ENCODE data around the gene C19orf81. TPM values are rescaled to one million over a fixed set of nuclear protein-coding genes. Genes with fewer than 3 reads are reported as not detected.

C19orf81 gene
- total RNA-seq, 4 donors from 2014 or later, result 1.1 TPM; not detected in 3

DNA sequence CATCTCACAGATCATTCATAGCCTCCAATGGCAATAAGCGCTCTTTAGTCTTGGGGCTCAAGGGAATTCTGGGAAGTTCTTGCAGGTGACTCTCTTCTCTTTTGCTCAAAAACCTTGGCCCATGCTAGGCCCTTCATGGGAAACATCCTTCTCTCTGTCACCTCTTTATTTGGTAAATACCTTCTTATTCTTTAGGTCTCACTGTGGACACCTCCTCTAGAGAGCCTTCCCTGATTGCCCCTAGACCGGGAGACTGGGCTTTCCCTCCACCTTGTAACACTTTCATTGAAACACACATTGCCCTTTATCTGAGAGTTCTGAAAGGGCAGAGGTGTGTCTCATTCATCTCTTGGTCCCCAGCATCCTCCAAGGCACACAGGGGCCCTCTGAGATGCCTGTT is 1.9 kb downstream of the C19orf81 start:
- peaks cover 0 to 23% (median 14%) of the 10 kb centered on the region in 4 donors for H3K9me3 ChIP-seq
- 81% methylated on average over 2 of the region's 2 CpGs for WGBS
- peaks cover 0 to 94% (median 0%) of the 10 kb centered on the region in 4 donors for H3K27me3 ChIP-seq
- intact Hi-C loops (cut with DNase I), result no loop called here
- H3K27ac ChIP-seq (replicated peaks in 1 of 4), result no peak overlapping the region
- no peaks in the 10 kb centered on the region for H3K4me1 ChIP-seq
- no peak overlapping the region for H3K4me3 ChIP-seq
- TF ChIP-seq POLR2AphosphoS5 (IDR thresholded peaks at IDR 0.05), result no peak
- TF ChIP-seq EP300 (IDR thresholded peaks at IDR 0.05), result no peak
- TF ChIP-seq POLR2A (IDR thresholded peaks at IDR 0.05; ENCODE audit: low read depth), result no peak
- TF ChIP-seq, protein P1, sequence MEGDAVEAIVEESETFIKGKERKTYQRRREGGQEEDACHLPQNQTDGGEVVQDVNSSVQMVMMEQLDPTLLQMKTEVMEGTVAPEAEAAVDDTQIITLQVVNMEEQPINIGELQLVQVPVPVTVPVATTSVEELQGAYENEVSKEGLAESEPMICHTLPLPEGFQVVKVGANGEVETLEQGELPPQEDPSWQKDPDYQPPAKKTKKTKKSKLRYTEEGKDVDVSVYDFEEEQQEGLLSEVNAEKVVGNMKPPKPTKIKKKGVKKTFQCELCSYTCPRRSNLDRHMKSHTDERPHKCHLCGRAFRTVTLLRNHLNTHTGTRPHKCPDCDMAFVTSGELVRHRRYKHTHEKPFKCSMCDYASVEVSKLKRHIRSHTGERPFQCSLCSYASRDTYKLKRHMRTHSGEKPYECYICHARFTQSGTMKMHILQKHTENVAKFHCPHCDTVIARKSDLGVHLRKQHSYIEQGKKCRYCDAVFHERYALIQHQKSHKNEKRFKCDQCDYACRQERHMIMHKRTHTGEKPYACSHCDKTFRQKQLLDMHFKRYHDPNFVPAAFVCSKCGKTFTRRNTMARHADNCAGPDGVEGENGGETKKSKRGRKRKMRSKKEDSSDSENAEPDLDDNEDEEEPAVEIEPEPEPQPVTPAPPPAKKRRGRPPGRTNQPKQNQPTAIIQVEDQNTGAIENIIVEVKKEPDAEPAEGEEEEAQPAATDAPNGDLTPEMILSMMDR (IDR thresholded peaks at IDR 0.05), result no peak
- no peaks in the 10 kb centered on the region for H3K36me3 ChIP-seq
- no peak for DNase-seq (ENCODE audit: extremely low spot score)

DNA sequence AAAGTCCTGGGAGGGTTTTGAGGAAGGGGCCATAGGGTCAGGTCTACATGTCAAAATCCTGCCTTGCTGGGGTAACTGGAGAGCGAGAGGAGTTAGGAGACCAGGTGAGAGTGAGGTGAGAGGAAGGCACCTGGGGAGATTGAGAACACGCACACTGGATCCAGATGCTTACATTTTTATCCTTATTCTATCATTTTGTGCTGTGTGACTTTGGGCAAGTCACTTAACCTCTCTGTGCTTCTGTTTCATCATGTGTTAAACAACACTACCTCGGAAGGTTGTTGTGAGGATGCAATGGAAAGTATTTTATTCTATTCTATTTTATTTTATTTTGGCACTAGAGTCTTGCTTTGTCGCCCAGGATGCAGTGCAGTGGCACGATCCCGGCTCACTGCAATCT is 3.5 kb downstream of the C19orf81 start:
- Histone ChIP-seq H3K36me3 (no peaks in the 10 kb centered on the region), H3K27ac (replicated peaks in 1 of 4) (no peak overlapping the region), H3K4me3 (no peak overlapping the region), H3K9me3 (peaks cover 0 to 19% (median 14%) of the 10 kb centered on the region in 4 donors), H3K27me3 (peaks cover 0 to 92% (median 5%) of the 10 kb centered on the region in 4 donors), H3K4me1 (peaks cover under 1 to 2% (median under 1%) of the 10 kb centered on the region in 4 donors)
- intact Hi-C loops (cut with DNase I), result no loop called here
- no peak for DNase-seq (ENCODE audit: extremely low spot score)
- TF ChIP-seq POLR2AphosphoS5 (IDR thresholded peaks at IDR 0.05) (no peak), EP300 (IDR thresholded peaks at IDR 0.05) (no peak), POLR2A (IDR thresholded peaks at IDR 0.05; ENCODE audit: low read depth) (no peak)
- TF ChIP-seq, protein P1 (IDR thresholded peaks at IDR 0.05), result no peak
- WGBS, result 90% methylated on average over 6 of the region's 6 CpGs

DNA sequence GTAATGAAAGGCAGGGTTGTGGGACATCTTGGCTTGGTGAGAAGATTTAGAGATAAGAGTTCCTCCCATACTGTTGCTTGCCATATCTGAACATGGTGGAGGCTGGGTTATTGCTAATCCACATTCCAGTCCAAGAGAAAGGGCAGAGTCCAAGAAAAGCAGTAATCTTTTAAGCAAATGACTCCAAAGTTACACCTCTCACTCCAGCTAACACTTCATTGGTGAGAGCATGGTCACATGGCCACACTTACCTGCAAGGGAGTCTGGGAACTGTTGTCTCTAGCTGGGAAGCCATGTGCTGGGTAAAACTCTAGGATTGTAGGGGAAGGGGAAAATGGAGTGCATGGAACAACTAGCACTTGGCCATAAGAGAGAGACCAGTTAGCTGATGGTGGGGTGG is 5.6 kb downstream of the C19orf81 start:
- Histone ChIP-seq H3K4me1 (peaks cover 17 to 19% (median 18%) of the 10 kb centered on the region in 4 donors), H3K4me3 (no peak overlapping the region), H3K27me3 (peaks cover 3 to 92% (median 24%) of the 10 kb centered on the region in 4 donors), H3K9me3 (peaks cover 0 to 20% (median 16%) of the 10 kb centered on the region in 4 donors), H3K27ac (replicated peaks in 1 of 4) (no peak overlapping the region), H3K36me3 (no peaks in the 10 kb centered on the region)
- TF ChIP-seq EP300 (IDR thresholded peaks at IDR 0.05) (no peak), POLR2A (IDR thresholded peaks at IDR 0.05; ENCODE audit: low read depth) (no peak)
- intact Hi-C loops (cut with DNase I), result no loop called here
- no peak for DNase-seq (ENCODE audit: extremely low spot score)

DNA sequence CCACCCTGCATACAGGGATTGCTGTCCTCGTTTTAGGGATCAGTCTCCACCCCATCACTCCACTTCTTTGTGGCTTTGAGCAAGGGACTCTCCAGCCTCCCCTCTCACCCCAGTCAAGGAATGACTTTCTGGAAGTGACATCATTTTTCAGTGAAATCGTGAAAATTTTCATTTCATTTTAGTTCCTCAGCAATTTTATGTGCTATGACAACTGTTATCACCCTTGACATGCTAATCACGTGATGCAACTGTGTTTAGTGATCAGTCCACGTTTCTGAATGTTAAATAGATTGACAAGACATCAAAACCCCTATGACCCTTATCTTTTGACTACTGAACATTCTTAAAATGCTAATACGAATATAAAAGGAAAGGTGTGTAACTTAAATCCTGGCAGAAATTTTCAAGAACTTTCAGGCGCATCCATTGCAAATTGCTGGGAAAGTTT is 8.0 kb downstream of the C19orf81 start:
- intact Hi-C loops (cut with DNase I), result no loop called here
- no peaks in the 10 kb centered on the region for H3K36me3 ChIP-seq
- no peak for DNase-seq (ENCODE audit: extremely low spot score)
- peaks cover 3 to 99% (median 32%) of the 10 kb centered on the region in 4 donors for H3K27me3 ChIP-seq
- WGBS, result 65% methylated on average over 6 of the region's 6 CpGs
- H3K9me3 ChIP-seq, result peaks cover 0 to 20% (median 16%) of the 10 kb centered on the region in 4 donors
- no peak overlapping the region for H3K4me3 ChIP-seq
- TF ChIP-seq POLR2AphosphoS5 (IDR thresholded peaks at IDR 0.05), result no peak
- no peak overlapping the region for H3K27ac ChIP-seq (replicated peaks in 1 of 4)
- peaks cover 17 to 19% (median 18%) of the 10 kb centered on the region in 4 donors for H3K4me1 ChIP-seq

DNA sequence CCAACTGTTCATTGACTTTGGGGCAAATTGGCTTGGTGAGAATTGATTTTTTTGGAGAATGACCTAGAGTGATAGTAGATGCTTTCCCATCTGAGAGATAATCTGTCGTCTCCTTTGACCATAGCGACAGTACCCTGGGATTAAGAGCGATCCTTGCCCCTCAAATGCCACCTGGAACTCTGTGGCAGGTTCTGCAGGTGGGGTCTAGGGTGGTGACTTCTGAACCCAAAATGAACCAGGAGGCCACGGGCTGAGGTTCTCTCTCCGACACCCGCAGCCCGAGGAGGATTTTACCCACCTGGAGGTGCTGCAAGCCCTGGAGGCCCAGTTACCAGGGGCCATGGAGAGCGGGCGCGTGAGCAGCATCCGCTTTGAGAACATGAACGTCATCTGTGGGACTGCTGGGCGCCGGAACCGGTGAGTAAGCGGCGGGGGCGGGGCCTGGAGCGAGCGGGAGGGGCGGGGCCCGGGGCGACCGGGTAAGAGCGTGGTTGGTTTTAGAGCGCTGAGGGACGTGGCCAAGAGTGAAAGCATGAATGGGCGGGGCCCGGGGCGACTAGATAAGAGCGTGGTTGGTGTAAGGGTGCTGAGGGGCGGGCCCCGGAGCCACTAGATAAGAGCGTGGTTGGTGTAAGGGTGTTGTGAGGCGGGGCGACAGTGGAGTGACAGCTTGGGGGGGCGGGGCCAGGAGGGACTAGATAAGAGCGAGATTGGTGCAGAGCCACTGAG is 8.6 kb downstream of the C19orf81 start:
- Histone ChIP-seq H3K27ac (replicated peaks in 1 of 4) (no peak overlapping the region), H3K27me3 (peaks cover 3 to 99% (median 34%) of the 10 kb centered on the region in 4 donors), H3K4me1 (peaks cover 17 to 19% (median 18%) of the 10 kb centered on the region in 4 donors), H3K9me3 (peaks cover 0 to 20% (median 16%) of the 10 kb centered on the region in 4 donors), H3K4me3 (peak overlapping the region; percentile 30 to 42 (median 36)), H3K36me3 (no peaks in the 10 kb centered on the region)
- intact Hi-C loops (cut with DNase I), result no loop called here
- WGBS, result 5% methylated on average over 25 of the region's 38 CpGs
- DNase-seq (ENCODE audit: extremely low spot score), result peak; percentile 93
- TF ChIP-seq, protein P1 (IDR thresholded peaks at IDR 0.05), result no peak
- peak in 1 of 2 donors; percentile 43 for TF ChIP-seq POLR2AphosphoS5 (IDR thresholded peaks at IDR 0.05)

Measured in esophagus muscularis mucosa (tissue), 4 donors.